GM19035 (cell line): Measurements from ENCODE around the gene ME3.

Experiments
- ATAC-seq: cut with Tn5 transposase; IDR thresholded peaks from one replicate; pipeline ENCODE4 v1.9.1; 2021; ENCODE audit not compliant: unreplicated experiment

Gene ME3

DNA sequence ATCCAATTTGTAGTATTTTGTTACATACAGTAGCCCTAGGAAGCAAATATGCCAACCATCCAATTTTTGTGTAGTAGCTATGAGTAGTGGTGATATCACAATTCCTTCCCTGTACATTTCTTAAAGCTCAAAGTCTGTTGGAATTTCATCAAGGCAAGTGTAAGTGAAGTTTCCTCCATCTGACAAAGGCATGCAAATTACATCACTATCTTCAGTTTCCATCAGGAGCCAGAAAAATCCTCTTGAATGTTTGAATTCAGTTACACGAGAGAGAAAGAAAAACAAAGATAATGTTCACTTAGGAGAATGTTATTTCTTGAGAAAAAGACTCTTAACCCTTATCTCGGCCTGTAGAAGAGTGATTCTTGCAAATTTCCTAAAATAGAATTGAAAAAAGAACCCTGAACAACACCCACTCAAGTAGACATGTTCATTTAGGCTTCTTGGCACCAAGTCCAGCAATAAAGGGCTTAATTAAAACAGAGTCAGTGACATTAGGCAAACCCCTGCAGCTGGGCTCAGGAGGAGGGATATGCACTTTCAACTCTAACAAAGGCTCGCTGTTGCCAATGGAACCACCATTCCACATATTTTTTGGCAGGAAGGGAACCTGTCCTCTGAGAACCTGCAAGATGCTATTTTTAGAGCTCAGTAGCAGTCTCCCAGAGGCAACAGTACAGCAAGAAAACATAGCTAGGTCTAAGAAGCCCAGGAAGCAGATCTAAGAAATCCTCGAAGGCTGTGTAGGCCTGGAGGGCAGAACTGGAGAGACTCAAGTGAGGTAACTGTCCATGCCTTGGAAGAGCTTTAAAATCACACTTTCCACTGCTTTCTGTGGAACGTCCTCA is 153.1 kb downstream of the ME3 start:
- no peak for ATAC-seq

- no peak for ATAC-seq
Measured at GRCh38 chr11:86518211-86518610, 154.2 kb downstream of the ME3 start.

GRCh38 chr11:86517557-86517956 is 154.9 kb downstream of the ME3 start:
- ATAC-seq = no peak

- no peak for ATAC-seq
Measured at GRCh38 chr11:86515297-86516094, 156.9 kb downstream of the ME3 start.

DNA sequence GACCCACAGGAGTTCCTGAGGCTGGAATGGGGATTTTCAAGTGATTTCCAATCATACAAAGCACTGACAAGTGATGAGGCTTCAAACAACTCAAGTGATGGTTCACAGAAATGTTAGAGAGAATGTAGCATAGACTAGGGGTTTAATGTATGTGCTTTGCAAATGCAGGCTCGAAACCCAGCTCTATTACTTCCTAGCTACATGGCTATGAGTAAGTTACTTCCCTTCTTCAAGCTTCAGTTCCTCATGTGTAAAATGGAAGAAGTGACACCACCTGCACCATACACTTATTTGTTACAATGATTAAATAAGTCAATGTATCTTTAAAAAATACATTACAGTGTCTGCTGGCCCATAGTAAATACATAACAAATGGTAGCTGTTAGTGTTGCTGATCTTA is 158.0 kb downstream of the ME3 start:
- no peak for ATAC-seq

DNA sequence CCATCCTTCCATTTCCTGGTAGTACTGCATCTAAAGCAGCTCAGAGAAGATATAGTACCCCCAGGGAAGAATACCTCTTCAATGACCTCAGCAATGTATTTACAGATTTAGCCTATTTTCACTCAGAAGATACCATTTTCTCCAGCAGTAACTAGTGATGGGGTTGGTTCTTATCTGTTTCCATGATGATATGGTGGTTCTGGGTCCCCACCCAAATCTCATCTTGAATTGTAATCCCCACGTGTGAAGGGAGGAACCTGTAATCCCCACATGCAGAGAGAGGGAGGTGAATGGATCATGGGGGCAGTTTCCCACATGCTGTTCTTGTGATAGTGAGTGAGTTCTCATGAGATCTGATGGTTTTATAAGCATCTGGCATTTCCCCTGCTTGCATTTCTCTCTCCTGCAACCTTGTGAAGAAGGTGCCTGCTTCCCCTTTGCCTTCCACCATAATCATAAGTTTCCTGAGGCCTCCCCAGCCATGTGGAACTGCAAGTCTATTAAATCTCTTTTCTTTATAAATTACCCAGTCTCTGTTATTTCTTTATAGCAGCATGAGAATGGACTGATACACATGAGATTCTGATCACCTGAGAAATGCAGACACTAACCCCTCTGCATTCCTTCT is 158.6 kb downstream of the ME3 start:
- ATAC-seq = no peak

GRCh38 chr11:86513138-86513537 is 159.3 kb downstream of the ME3 start:
- ATAC-seq = no peak

DNA sequence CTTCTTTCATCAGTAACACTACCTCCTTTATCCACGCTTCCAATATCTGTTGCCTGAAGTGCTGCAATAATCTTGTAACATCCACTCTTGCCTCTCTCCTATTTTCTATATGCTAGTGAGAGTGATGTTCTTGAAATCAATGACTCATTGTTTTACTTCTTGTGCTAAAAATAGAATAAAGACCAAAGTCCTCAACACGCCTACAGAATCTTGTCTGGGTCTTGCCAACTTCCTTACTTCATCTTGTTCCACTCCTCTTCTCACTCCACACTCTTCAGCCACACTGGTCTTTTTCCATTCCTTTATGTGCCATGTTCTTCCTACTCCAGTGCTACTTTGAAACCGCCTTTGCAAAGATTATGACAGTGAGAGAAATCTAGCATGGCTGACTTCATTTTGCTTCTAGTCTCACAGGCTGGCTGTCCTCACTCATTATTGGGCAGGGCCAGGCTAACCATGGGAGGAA is 161.3 kb downstream of the ME3 start:
- ATAC-seq = no peak

DNA sequence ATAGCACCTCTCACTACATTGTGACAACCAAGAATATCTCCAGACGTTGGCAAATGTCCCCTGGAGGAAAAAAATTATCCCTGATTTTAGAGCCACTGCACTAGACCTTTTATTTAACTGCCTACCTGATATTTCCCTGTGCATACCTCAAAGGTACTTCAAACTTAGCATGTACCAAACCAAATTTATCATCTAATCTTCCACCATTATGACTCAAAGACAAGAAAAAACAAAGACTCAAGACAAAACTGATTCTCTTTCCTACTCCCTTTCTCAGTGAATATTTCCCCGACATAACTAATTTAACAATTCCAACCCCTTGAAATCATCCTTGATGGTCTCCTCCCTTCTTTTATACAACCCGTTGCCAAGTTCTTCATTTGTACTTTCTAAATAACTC is 161.7 kb downstream of the ME3 start:
- no peak for ATAC-seq

DNA sequence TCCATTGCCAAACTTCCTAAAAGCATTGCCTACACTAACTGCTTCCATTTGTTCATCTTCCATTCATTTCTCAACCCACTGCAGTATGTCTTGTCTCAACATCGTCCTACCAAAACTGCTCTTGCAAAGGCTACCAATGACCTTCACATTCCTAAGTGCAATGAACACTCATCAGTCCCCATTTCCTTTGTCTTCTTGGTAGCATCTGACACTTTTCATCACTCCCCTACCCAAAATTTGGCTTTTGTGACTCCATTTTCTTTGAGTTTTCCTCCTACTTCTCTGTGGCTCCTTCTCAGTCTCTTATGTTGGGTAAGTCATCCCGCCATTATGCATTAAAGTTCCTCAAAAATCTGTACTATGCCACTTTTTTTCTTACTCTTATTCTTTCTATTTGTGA is 162.3 kb downstream of the ME3 start:
- no peak for ATAC-seq

DNA sequence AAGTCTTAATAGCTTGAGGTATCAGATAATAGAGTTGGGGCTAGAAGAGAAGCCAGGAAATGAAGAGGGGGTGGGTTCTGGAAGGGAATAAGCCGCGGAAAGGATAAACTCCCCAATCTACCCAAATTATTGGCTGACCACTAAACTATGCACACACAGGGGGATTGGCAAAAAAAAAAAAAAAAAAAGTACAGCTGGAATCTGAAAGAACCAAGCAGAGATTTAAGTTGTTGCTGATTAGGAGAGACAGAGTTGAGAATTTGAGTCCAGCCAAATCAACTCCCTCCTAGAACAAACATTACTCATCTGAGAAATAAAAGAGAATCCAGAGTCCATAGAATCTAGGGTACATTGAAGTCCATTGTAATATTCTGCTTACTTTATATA is 162.8 kb downstream of the ME3 start:
- ATAC-seq = no peak

GRCh38 chr11:86508604-86509587 is 163.5 kb downstream of the ME3 start:
- ATAC-seq = no peak

DNA sequence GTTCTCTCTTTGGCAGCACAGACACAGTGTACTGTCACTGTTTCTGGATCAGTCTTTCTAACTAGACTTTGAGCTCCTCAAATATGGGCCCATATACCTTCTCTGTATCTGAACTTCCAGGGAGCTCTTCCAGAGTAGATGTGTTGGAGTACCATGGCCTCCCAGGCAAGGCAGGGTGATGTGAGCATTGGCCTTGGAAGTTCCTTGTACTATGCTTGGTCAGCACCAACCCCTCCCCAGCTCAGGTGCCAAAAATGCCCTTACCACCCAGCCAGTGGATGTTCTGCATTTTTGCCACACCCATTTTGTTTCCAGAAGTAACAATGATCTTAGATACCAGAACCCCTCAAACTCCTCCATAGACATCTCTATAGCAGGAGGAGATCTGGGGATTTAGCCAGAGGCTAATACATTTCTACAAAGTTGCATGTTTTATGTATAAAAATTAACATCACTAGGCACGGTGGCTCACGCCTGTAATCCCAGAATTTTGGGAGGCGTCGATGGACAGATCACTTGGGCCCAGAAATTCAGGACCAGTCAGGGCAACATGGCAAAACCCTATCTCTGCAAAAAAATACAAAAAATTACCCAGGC is 165.1 kb downstream of the ME3 start:
- no peak for ATAC-seq

GRCh38 chr11:86506235-86506634 is 166.2 kb downstream of the ME3 start:
- no peak for ATAC-seq

DNA sequence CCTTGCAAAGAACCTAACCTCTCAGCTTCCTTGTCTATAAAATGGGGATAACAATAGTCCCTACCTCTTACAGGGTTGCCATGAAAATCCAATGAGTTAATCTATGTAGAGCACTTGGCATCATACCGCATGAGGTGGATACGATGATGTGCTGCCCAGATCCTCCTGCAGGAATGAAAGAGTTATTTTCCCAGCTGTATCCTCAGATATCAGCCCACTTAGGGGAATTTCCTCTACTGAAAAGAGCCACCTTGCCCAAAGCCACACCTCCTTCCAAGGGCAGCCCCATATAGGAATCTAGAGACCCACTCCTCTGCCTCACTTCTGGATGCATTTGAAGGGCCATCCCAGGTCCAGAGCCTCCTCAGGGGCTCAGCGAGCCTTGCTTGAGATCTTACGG is 169.3 kb downstream of the ME3 start:
- no peak for ATAC-seq

DNA sequence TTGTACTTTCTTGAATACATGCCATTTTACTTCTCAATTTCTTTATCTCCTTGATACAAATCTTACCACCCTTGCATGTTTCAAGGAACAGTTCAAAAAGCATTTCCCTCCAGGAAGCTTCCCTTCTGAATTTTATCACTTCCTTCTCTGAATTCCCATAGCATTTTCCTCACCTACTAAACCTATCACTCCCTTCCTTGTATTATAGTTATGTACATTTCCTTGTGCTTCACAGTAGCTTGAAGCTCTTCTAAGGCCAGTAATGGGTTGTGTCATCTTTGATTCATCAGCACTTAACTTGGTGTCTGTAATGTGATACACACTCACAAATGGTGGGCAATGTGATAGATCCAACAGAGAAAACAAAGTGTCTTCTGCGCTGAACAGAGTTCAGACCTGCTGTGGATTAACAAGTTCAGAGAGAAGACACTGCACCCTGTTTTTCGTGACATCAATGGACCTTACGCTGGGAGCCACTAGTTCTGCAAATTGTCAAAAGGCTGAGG is 170.2 kb downstream of the ME3 start:
- ATAC-seq = no peak

DNA sequence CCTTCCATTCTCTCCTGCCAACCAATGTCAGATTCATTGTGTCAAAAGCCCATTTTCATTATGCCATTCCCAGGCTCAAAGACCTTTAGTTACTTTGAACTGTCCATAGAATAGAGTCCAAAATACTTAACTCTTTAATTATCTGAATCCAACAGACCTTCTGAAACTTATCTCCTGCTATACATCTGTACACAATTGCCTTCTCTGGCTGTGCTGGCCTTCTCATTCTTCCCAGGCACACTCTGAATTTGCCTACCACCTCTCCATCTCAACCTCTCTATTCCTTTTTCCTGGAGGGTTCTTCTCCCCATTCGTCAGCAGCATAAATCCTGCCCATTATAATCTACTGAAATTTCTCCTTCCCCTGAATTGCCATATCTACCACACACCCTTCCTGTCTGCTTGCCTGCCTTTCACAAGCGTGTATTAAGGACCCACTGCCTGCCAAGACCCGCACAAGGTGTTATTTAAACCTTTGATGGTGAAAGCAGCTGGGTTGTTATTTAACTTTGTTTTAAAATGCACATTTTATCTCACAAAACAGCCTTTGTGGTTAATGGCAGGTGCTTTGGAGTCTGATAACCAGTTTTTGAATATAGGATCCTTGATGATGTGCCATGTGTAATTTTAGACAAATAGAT is 171.8 kb downstream of the ME3 start:
- ATAC-seq = no peak

- no peak for ATAC-seq
Measured at GRCh38 chr11:86499723-86500129, 172.7 kb downstream of the ME3 start.

- ATAC-seq = no peak
Measured at GRCh38 chr11:86497836-86498235, 174.6 kb downstream of the ME3 start.
